ENCODE measurements around the gene TMC6.

Gene TMC6

GRCh38 chr17:78113804-78114785, 14.5 kb downstream of the TMC6 start:
- no peak overlapping the region for H3K4me3 ChIP-seq (ENCODE audit: control insufficient read depth, low read depth, low read length)
- no peak for TF ChIP-seq CTCF (conservative IDR thresholded peaks at IDR 0.05; ENCODE audit: control insufficient read depth, insufficient read depth, low read depth, low read length)
- DNase-seq (ENCODE audit: low read depth), result peak; percentile 4

- H3K4me3 ChIP-seq (ENCODE audit: control insufficient read depth, low read depth, low read length), result no peak overlapping the region
- peak; percentile 40 for DNase-seq (ENCODE audit: low read depth)
- TF ChIP-seq CTCF (conservative IDR thresholded peaks at IDR 0.05; ENCODE audit: control insufficient read depth, insufficient read depth, low read depth, low read length), result peak; percentile 89
These were observed 15.8 kb downstream of the TMC6 start for GRCh38 chr17:78112518-78113471.

- H3K4me3 ChIP-seq (ENCODE audit: control insufficient read depth, low read depth, low read length), result no peak overlapping the region
- no peak for TF ChIP-seq CTCF (conservative IDR thresholded peaks at IDR 0.05; ENCODE audit: control insufficient read depth, insufficient read depth, low read depth, low read length)
- DNase-seq (ENCODE audit: low read depth), result no peak
These were observed 16.6 kb downstream of the TMC6 start for GRCh38 chr17:78111727-78112517.

GRCh38 chr17:78111016-78111726, 17.4 kb downstream of the TMC6 start:
- no peak overlapping the region for H3K4me3 ChIP-seq (ENCODE audit: control insufficient read depth, low read depth, low read length)
- DNase-seq (ENCODE audit: low read depth), result no peak
- TF ChIP-seq CTCF (conservative IDR thresholded peaks at IDR 0.05; ENCODE audit: control insufficient read depth, insufficient read depth, low read depth, low read length), result no peak

GRCh38 chr17:78110363-78111015, 18.1 kb downstream of the TMC6 start:
- no peak for TF ChIP-seq CTCF (conservative IDR thresholded peaks at IDR 0.05; ENCODE audit: control insufficient read depth, insufficient read depth, low read depth, low read length)
- DNase-seq (ENCODE audit: low read depth), result no peak
- no peak overlapping the region for H3K4me3 ChIP-seq (ENCODE audit: control insufficient read depth, low read depth, low read length)
